MCF 10A (cell line): ENCODE measurements around the gene RIN2. TPM values are rescaled to one million over a fixed set of nuclear protein-coding genes. Genes with fewer than 3 reads are reported as not detected.
A peak's percentile ranks its signal among the peaks of the same experiment; 100 is the strongest.

Experiments used
- BruUV-seq: library from RNA; stranded (reverse); fragments of 400-500 nt; replicated peaks from 2 replicates; lab custom pipeline; 2021; lab: Mats Ljungman, UMichigan
- CTCF ChIA-PET: fragments of 300-600 bp; sonication (Branson Sonifier 250); formaldehyde crosslinking; extraction: SDS; loops from one replicate; lab custom pipeline; 2021; ENCODE audit warnings: antibody characterized with exemption, inconsistent platforms; lab: Yijun Ruan, JAX
- POLR2A ChIA-PET: fragments of 300-600, 350-650 bp; sonication (Branson Sonifier 250); formaldehyde crosslinking; extraction: SDS; loops from one replicate; lab custom pipeline; 2020; ENCODE audit warnings: antibody characterized with exemption, inconsistent platforms; lab: Yijun Ruan, JAX
- DNase-seq: peaks from one replicate; pipeline ENCODE4 v3.0.0-alpha.2; 2018; ENCODE audit not compliant: unreplicated experiment
- H3K27ac Mint-ChIP-seq: one replicate; pipeline ENCODE4 v1.8.0; 2022; ENCODE audit warnings: mild to moderate bottlenecking, low read depth, mixed read lengths; ENCODE audit not compliant: unreplicated experiment
- H3K27me3 Mint-ChIP-seq: one replicate; pipeline ENCODE4 v1.8.0; 2022; ENCODE audit warnings: mixed read lengths; ENCODE audit not compliant: insufficient read depth, unreplicated experiment
- H3K36me3 Mint-ChIP-seq: one replicate; pipeline ENCODE4 v1.8.0; 2022; ENCODE audit warnings: mild to moderate bottlenecking, moderate library complexity, mixed read lengths; ENCODE audit not compliant: insufficient read depth, unreplicated experiment
- H3K4me1 Mint-ChIP-seq: one replicate; pipeline ENCODE4 v1.8.0; 2022; ENCODE audit warnings: mixed read lengths; ENCODE audit not compliant: insufficient read depth, unreplicated experiment
- H3K4me3 Mint-ChIP-seq: one replicate; pipeline ENCODE4 v1.8.0; 2022; ENCODE audit warnings: mild to moderate bottlenecking, moderate library complexity, mixed read lengths; ENCODE audit not compliant: unreplicated experiment
- H3K9me3 Mint-ChIP-seq: one replicate; pipeline ENCODE4 v1.8.0; 2022; ENCODE audit warnings: mixed read lengths; ENCODE audit not compliant: unreplicated experiment
- intact Hi-C: fragments of 100-400 bp; cut with micrococcal nuclease; formaldehyde crosslinking; loops from 2 replicates; pipeline ENCODE4 v1.14.1; 2022
- total RNA-seq: library from RNA; stranded (reverse); gene quantifications from 2 replicates; pipeline ENCODE4 v1.2.3, GENCODE V29; 2022
- TF ChIP-seq, protein P1 (sequence below): fragments of 200-600 bp; IDR thresholded peaks from one replicate; pipeline ENCODE4 v1.8.0; 2022; ENCODE audit warnings: antibody characterized with exemption, mild to moderate bottlenecking; ENCODE audit not compliant: unreplicated experiment

Gene RIN2
- total RNA-seq, 1 experiment from 2014 or later = 23.9 TPM

GRCh38 chr20:19760371-19760721 lies 2.3 kb downstream of the RIN2 start:
- H3K4me1 Mint-ChIP-seq = peaks cover 32% of the 10 kb centered on the region
- H3K36me3 Mint-ChIP-seq = peaks cover 12% of the 10 kb centered on the region
- TF ChIP-seq, protein P1, sequence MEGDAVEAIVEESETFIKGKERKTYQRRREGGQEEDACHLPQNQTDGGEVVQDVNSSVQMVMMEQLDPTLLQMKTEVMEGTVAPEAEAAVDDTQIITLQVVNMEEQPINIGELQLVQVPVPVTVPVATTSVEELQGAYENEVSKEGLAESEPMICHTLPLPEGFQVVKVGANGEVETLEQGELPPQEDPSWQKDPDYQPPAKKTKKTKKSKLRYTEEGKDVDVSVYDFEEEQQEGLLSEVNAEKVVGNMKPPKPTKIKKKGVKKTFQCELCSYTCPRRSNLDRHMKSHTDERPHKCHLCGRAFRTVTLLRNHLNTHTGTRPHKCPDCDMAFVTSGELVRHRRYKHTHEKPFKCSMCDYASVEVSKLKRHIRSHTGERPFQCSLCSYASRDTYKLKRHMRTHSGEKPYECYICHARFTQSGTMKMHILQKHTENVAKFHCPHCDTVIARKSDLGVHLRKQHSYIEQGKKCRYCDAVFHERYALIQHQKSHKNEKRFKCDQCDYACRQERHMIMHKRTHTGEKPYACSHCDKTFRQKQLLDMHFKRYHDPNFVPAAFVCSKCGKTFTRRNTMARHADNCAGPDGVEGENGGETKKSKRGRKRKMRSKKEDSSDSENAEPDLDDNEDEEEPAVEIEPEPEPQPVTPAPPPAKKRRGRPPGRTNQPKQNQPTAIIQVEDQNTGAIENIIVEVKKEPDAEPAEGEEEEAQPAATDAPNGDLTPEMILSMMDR = no peak
- BruUV-seq = no TSS peak
- intact Hi-C loops = no loop called here
- H3K27me3 Mint-ChIP-seq = no peaks in the 10 kb centered on the region
- ChIA-PET POLR2A (interaction anchor here (1.1 to 5.8 kb wide), 9 partner anchors 10 to 217 kb away, joined by 3 to 81 read pairs (median 5); no protein-coding TSS in a partner anchor), CTCF (interaction anchor here (0.5 to 3.1 kb wide), 14 partner anchors 10 to 478 kb away, joined by 3 to 14 read pairs (median 3); no protein-coding TSS in a partner anchor)
- DNase-seq = no peak
- H3K9me3 Mint-ChIP-seq = no peaks in the 10 kb centered on the region
- H3K27ac Mint-ChIP-seq = peak overlapping the region; percentile 13
- H3K4me3 Mint-ChIP-seq = no peak overlapping the region

- H3K27me3 Mint-ChIP-seq = no peaks in the 10 kb centered on the region
- H3K27ac Mint-ChIP-seq = no peak overlapping the region
- TF ChIP-seq, protein P1 = no peak
- no peak overlapping the region for H3K4me3 Mint-ChIP-seq
- no peaks in the 10 kb centered on the region for H3K9me3 Mint-ChIP-seq
- ChIA-PET POLR2A (interaction anchor here (1.2 to 5.8 kb wide), 3 partner anchors 13 to 214 kb away, joined by 3 to 81 read pairs (median 22); no protein-coding TSS in a partner anchor), CTCF (interaction anchor here (0.9 to 3.1 kb wide), 5 partner anchors 15 to 68 kb away, joined by 3 to 12 read pairs (median 6); no protein-coding TSS in a partner anchor)
- H3K36me3 Mint-ChIP-seq = peaks cover 12% of the 10 kb centered on the region
- intact Hi-C loops = no loop called here
- peaks cover 29% of the 10 kb centered on the region for H3K4me1 Mint-ChIP-seq
- no peak for DNase-seq
- BruUV-seq = no TSS peak
These were observed 3.3 kb downstream of the RIN2 start for GRCh38 chr20:19761326-19761725.

- Mint-ChIP-seq H3K9me3 (no peaks in the 10 kb centered on the region), H3K4me3 (no peak overlapping the region), H3K27me3 (no peaks in the 10 kb centered on the region), H3K27ac (no peak overlapping the region), H3K36me3 (peaks cover 12% of the 10 kb centered on the region), H3K4me1 (peaks cover 24% of the 10 kb centered on the region)
- TF ChIP-seq, protein P1 = no peak
- intact Hi-C loops = no loop called here
- ChIA-PET CTCF (interaction anchor here (0.9 to 3.1 kb wide), 4 partner anchors 14 to 69 kb away, joined by 5 to 12 read pairs (median 8); no protein-coding TSS in a partner anchor), POLR2A (interaction anchor here (1.2 to 5.8 kb wide), 3 partner anchors 12 to 213 kb away, joined by 3 to 81 read pairs (median 22); no protein-coding TSS in a partner anchor)
- DNase-seq = no peak
- no TSS peak for BruUV-seq
These were observed 3.8 kb downstream of the RIN2 start for GRCh38 chr20:19761841-19762240.

- POLR2A ChIA-PET = interaction anchor here (0.6 to 1.2 kb wide), 2 partner anchors 9 to 64 kb away, joined by 3 to 7 read pairs; no protein-coding TSS in a partner anchor
- Mint-ChIP-seq H3K4me1 (peaks cover 19% of the 10 kb centered on the region), H3K4me3 (no peak overlapping the region), H3K36me3 (peaks cover 15% of the 10 kb centered on the region), H3K27me3 (no peaks in the 10 kb centered on the region), H3K27ac (no peak overlapping the region), H3K9me3 (no peaks in the 10 kb centered on the region)
- CTCF ChIA-PET = interaction anchor here (3.1 kb wide), 1 partner anchor 19 kb away, joined by 12 read pairs; no protein-coding TSS in a partner anchor
- BruUV-seq = no TSS peak
- no peak for DNase-seq
- intact Hi-C loops = no loop called here
- TF ChIP-seq, protein P1 = no peak
These were observed 6.1 kb downstream of the RIN2 start for GRCh38 chr20:19764207-19764606.
